D721Med (cell line): Measurements from ENCODE around the gene TTLL3.
"Not testable (repeated sequence)": the region's sequence is repeated elsewhere in the genome, so short reads cannot be mapped to it uniquely, and the experiment has no call there.

Experiments used
- DNase-seq: peaks from one replicate; pipeline ENCODE4 v3.0.0; 2011; ENCODE audit warnings: low spot score; ENCODE audit not compliant: insufficient read length
- FAIRE-seq: peaks from 2 replicates; lab custom pipeline; 2011; peaks lifted over from hg19 to GRCh38; lab: Jason Lieb, UNC
- CTCF ChIP-seq: IDR thresholded peaks from 2 replicates; pipeline ENCODE4 v1.5.1; 2012; ENCODE audit warnings: mild to moderate bottlenecking, control low read depth; ENCODE audit not compliant: insufficient read depth; ENCODE audit errors: missing control alignments

The TTLL3 gene

GRCh38 chr3:9875448-9875847 is 65.4 kb downstream of the TTLL3 start:
- no peak for TF ChIP-seq CTCF
- DNase-seq (no peak), FAIRE-seq (no peak)

- DNase-seq, FAIRE-seq: not testable (repeated sequence)
Measured at GRCh38 chr3:9876255-9876654, 66.2 kb downstream of the TTLL3 start.

GRCh38 chr3:9876991-9877390 is 66.9 kb downstream of the TTLL3 start:
- FAIRE-seq = no peak
- no peak for TF ChIP-seq CTCF
- no peak for DNase-seq

GRCh38 chr3:9878700-9879099 is 68.6 kb downstream of the TTLL3 start:
- FAIRE-seq = no peak
- no peak for TF ChIP-seq CTCF
- no peak for DNase-seq

GRCh38 chr3:9879830-9880549 is 69.9 kb downstream of the TTLL3 start, which contains the start of gene CIDEC:
TSS of gene CIDEC (minus strand) at chr3:9880253. CDS start at chr3:9878486, 1,767 bp downstream.
- TF ChIP-seq CTCF = no peak
- DNase-seq (no peak), FAIRE-seq (no peak)

GRCh38 chr3:9881441-9881840 is 71.4 kb downstream of the TTLL3 start:
- TF ChIP-seq CTCF = no peak
- FAIRE-seq (no peak), DNase-seq (no peak)

- DNase-seq = no peak
- TF ChIP-seq CTCF = no peak
Measured at GRCh38 chr3:9883706-9884554, 73.9 kb downstream of the TTLL3 start.

More at GRCh38 chr3:9883706-9884554, 73.9 kb downstream of the TTLL3 start:
- FAIRE-seq = no peak
